Stimulated activated naive CD8-positive, alpha-beta T cell treated with anti-CD3 and anti-CD28 coated beads, Interleukin-15, Interleukin-2, amounts not matched to agents 100 U/mL and 50 U/mL, for 24 hours (primary cell): ENCODE data around the gene PTPRN.
A peak's percentile ranks its signal among the peaks of the same experiment; 100 is the strongest.

Experiments used
- ATAC-seq: fragments of 150-1000 bp; cut with Tn5 transposase; one replicate; pipeline ENCODE4 v1.10.0; 2021
- DNase-seq: peaks from one replicate; pipeline ENCODE4 v3.0.0; 2021

PTPRN gene

GRCh38 chr2:219245148-219245898 is 63.9 kb downstream of the PTPRN start, which contains the start of the genes GLB1L and STK16:
GLB1L (minus strand) TSS chr2:219245444; CDS start chr2:219243573, 1,871 bp downstream.
STK16 (plus strand) TSS chr2:219245479; CDS start chr2:219246000, 521 bp downstream.
- peak; percentile 95 for DNase-seq
- peak; percentile 60 for ATAC-seq

- DNase-seq (no peak), ATAC-seq (no peak)
Observed at GRCh38 chr2:219244789-219245147, 64.4 kb downstream of the PTPRN start.

- no peak for ATAC-seq
- DNase-seq: no peak
Observed at GRCh38 chr2:219243291-219243761, 65.9 kb downstream of the PTPRN start.
